RWPE1 (cell line): ENCODE results near the gene UNC13D.

Experiments
- CTCF ChIA-PET: fragments of 350-600 bp; sonication (Branson Sonifier 250); formaldehyde crosslinking; extraction: SDS; loops from one replicate; lab custom pipeline; 2021; lab: Yijun Ruan, JAX
- POLR2A ChIA-PET: fragments of 400-600 bp; formaldehyde crosslinking; extraction: SDS; loops from one replicate; lab custom pipeline; 2020; ENCODE audit warnings: antibody characterized with exemption; ENCODE audit not compliant: low non-redundant PET; lab: Yijun Ruan, JAX
- DNase-seq: peaks from one replicate; pipeline ENCODE4 v3.0.0; 2012; ENCODE audit warnings: low spot score
- H3K27ac ChIP-seq: fragments of 450-650 bp; 2 replicates; pipeline ENCODE4 v1.5.1; 2017
- CTCF ChIP-seq: fragments of 450-650 bp; conservative IDR thresholded peaks from 2 replicates; pipeline ENCODE4 v1.5.1; 2017; ENCODE audit warnings: low read depth, mild to moderate bottlenecking

The UNC13D gene

GRCh38 chr17:75846692-75847613 is 2.7 kb upstream of the UNC13D start:
- TF ChIP-seq CTCF = no peak
- peak overlapping the region; percentile 92 for H3K27ac ChIP-seq
- DNase-seq = no peak
- CTCF ChIA-PET = interaction anchor here (0.5 to 1.4 kb wide), 5 partner anchors 12 to 74 kb away, joined by 3 to 5 read pairs (median 4); no protein-coding TSS in a partner anchor
- POLR2A ChIA-PET = interaction anchor here (0.7 to 3.1 kb wide), 2 partner anchors 8 to 697 kb away, joined by 7 to 11 read pairs; partner anchors contain the start of gene WBP2

GRCh38 chr17:75845933-75846691 is 1.9 kb upstream of the UNC13D start:
- H3K27ac ChIP-seq = peak overlapping the region; percentile 92
- DNase-seq = no peak
- POLR2A ChIA-PET = interaction anchor here (3.1 kb wide), 1 partner anchor 9 kb away, joined by 11 read pairs; the partner anchor contains the start of gene WBP2

GRCh38 chr17:75845058-75845711 is 981 bp upstream of the UNC13D start:
- H3K27ac ChIP-seq = peak overlapping the region; percentile 92
- POLR2A ChIA-PET = interaction anchor here (0.5 to 3.1 kb wide), 5 partner anchors 10 to 273 kb away, joined by 3 to 11 read pairs (median 4); partner anchors contain the start of gene WBP2
- TF ChIP-seq CTCF = peak; percentile 86
- CTCF ChIA-PET = interaction anchor here (0.5 to 2.1 kb wide), 13 partner anchors 9 to 86 kb away, joined by 3 to 12 read pairs (median 4); partner anchors contain the start of gene WBP2
- peak; percentile 70 for DNase-seq

More at GRCh38 chr17:75845933-75846691, 1.9 kb upstream of the UNC13D start:
- no peak for TF ChIP-seq CTCF
- CTCF ChIA-PET = interaction anchor here (0.5 to 2.1 kb wide), 13 partner anchors 8 to 85 kb away, joined by 3 to 12 read pairs (median 4); partner anchors contain the start of gene WBP2

- H3K27ac ChIP-seq = peak overlapping the region; percentile 92
- no peak for TF ChIP-seq CTCF
- ChIA-PET CTCF (interaction anchor here (0.6 to 2.1 kb wide), 7 partner anchors 10 to 310 kb away, joined by 3 to 12 read pairs (median 4); partner anchors contain the start of gene WBP2), POLR2A (interaction anchor here (0.5 to 3.1 kb wide), 5 partner anchors 10 to 274 kb away, joined by 3 to 11 read pairs (median 4); partner anchors contain the start of gene WBP2)
- DNase-seq = peak; percentile 41
Observed at GRCh38 chr17:75844530-75845057, 390 bp upstream of the UNC13D start.

- no peak for TF ChIP-seq CTCF
- no peak for DNase-seq
- H3K27ac ChIP-seq = peak overlapping the region; percentile 92
- ChIA-PET CTCF (no interaction called here), POLR2A (no interaction called here)
Observed at GRCh38 chr17:75842963-75843576, 1.1 kb downstream of the UNC13D start.
